KMS-11 (cell line): ENCODE data around the gene MTCH1.

Source experiments
- H2AFZ ChIP-seq: fragments of 200-600 bp; sonication (generic); 2 replicates; pipeline ENCODE4 v1.6.1; 2016; ENCODE audit warnings: antibody characterized with exemption, mixed run types, low read depth
- H3K27ac ChIP-seq: fragments of 200-600 bp; sonication (generic); 2 replicates; pipeline ENCODE4 v1.6.1; 2016; ENCODE audit warnings: mild to moderate bottlenecking, mixed run types
- H3K27me3 ChIP-seq: fragments of 200-600 bp; sonication (generic); 2 replicates; pipeline ENCODE4 v1.6.1; 2017; ENCODE audit warnings: mild to moderate bottlenecking, low read depth, mixed run types, moderate library complexity; ENCODE audit not compliant: insufficient read depth
- H3K36me3 ChIP-seq: fragments of 200-600 bp; sonication (generic); 2 replicates; pipeline ENCODE4 v1.6.1; 2017; ENCODE audit warnings: mild to moderate bottlenecking, mixed run types; ENCODE audit not compliant: insufficient read depth
- H3K4me1 ChIP-seq: fragments of 200-600 bp; sonication (generic); 2 replicates; pipeline ENCODE4 v1.6.1; 2016; ENCODE audit warnings: mild to moderate bottlenecking, low read depth, mixed run types; ENCODE audit not compliant: poor library complexity, severe bottlenecking
- H3K4me2 ChIP-seq: fragments of 200-600 bp; sonication (generic); 2 replicates; pipeline ENCODE4 v1.7.0; 2016; ENCODE audit warnings: mild to moderate bottlenecking, mixed run types
- H3K4me3 ChIP-seq: fragments of 200-600 bp; sonication (generic); IDR thresholded peaks from 2 replicates; pipeline ENCODE4 v1.6.1; 2017; ENCODE audit warnings: low read depth, low read length, mixed read lengths; ENCODE audit not compliant: insufficient read depth
- H3K79me2 ChIP-seq: fragments of 200-600 bp; sonication (generic); 2 replicates; pipeline ENCODE4 v1.6.1; 2016; ENCODE audit warnings: low read depth, mixed run types; ENCODE audit not compliant: insufficient read depth
- H3K9ac ChIP-seq: fragments of 200-600 bp; sonication (generic); 2 replicates; pipeline ENCODE4 v1.6.1; 2016; ENCODE audit warnings: mild to moderate bottlenecking, mixed run types
- H4K20me1 ChIP-seq: fragments of 200-600 bp; sonication (generic); 2 replicates; pipeline ENCODE4 v1.6.1; 2016; ENCODE audit warnings: mild to moderate bottlenecking, mixed run types; ENCODE audit not compliant: insufficient read depth
- TF ChIP-seq, protein P1 (sequence below): fragments of 200-600 bp; sonication (generic); conservative IDR thresholded peaks from 2 replicates; pipeline ENCODE4 v1.6.1; 2017; ENCODE audit warnings: low read depth, mild to moderate bottlenecking, antibody characterized with exemption, low read length, moderate library complexity, mixed read lengths

The MTCH1 gene

DNA sequence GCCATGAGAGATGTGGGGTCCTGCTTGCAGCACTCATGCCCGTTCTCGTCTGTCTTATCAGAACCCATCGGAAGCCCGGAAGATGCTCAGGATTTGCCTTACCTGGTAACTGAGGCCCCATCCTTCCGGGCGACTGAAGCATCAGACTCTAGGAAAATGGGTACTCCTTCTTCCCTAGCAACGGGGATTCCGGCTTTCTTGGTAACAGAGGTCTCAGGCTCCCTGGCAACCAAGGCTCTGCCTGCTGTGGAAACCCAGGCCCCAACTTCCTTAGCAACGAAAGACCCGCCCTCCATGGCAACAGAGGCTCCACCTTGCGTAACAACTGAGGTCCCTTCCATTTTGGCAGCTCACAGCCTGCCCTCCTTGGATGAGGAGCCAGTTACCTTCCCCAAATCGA, 23.1 kb downstream of the MTCH1 start:
- no peaks in the 10 kb centered on the region for H3K79me2 ChIP-seq
- H3K27ac ChIP-seq: no peak overlapping the region
- no peaks in the 10 kb centered on the region for H3K27me3 ChIP-seq
- H4K20me1 ChIP-seq: no peaks in the 10 kb centered on the region
- H2AFZ ChIP-seq: no peak overlapping the region
- peaks cover 6% of the 10 kb centered on the region for H3K4me1 ChIP-seq
- no peaks in the 10 kb centered on the region for H3K36me3 ChIP-seq
- no peak overlapping the region for H3K4me3 ChIP-seq
- H3K4me2 ChIP-seq: no peak overlapping the region
- H3K9ac ChIP-seq: no peak overlapping the region
- TF ChIP-seq, protein P1, sequence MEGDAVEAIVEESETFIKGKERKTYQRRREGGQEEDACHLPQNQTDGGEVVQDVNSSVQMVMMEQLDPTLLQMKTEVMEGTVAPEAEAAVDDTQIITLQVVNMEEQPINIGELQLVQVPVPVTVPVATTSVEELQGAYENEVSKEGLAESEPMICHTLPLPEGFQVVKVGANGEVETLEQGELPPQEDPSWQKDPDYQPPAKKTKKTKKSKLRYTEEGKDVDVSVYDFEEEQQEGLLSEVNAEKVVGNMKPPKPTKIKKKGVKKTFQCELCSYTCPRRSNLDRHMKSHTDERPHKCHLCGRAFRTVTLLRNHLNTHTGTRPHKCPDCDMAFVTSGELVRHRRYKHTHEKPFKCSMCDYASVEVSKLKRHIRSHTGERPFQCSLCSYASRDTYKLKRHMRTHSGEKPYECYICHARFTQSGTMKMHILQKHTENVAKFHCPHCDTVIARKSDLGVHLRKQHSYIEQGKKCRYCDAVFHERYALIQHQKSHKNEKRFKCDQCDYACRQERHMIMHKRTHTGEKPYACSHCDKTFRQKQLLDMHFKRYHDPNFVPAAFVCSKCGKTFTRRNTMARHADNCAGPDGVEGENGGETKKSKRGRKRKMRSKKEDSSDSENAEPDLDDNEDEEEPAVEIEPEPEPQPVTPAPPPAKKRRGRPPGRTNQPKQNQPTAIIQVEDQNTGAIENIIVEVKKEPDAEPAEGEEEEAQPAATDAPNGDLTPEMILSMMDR: no peak

DNA sequence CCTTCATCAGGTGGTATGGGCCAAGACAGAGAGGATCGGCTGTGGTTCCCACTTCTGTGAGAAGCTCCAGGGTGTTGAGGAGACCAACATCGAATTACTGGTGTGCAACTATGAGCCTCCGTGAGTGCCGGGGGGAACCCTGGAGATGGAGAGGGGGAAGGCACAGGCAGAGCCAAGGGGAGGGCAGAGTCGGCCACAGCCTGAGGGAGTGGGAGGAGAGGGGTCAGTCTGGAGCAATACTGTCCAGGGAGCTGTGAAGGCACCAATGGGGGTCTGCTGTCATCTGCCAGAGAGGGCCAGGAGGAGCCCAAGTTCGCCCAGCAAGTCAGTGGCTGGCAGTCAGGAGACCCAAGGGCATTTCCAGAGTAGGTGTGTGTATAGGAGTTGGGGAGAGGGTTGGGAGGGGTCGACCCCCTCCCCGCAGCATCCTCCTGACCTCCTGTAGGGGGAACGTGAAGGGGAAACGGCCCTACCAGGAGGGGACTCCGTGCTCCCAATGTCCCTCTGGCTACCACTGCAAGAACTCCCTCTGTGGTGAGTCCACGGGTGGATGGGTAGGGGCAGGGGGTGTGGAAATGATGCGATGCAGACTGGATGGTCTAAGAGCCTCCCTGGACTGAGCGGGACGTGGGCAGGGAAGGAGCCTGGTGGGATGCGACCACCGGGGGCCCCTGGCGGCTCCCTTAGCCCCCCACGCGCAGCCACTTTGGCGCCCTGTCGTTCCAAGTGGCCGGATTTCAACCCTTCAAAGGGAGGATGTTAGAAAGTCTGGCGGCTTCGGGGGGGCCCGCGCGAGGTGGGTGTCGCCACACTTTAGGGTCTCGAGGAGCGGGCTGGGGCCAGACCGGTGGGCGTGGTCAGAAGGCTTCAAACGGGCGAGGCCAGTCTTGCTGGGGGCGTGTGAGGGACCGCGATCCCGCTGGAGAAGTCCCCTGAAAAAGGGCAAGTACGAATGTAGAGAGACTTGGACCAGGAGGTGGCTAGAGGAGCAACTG, 24.3 kb downstream of the MTCH1 start:
- no peaks in the 10 kb centered on the region for H4K20me1 ChIP-seq
- no peak overlapping the region for H3K27ac ChIP-seq
- no peak overlapping the region for H3K9ac ChIP-seq
- H3K4me2 ChIP-seq: no peak overlapping the region
- no peak overlapping the region for H3K4me3 ChIP-seq
- H3K27me3 ChIP-seq: no peaks in the 10 kb centered on the region
- H2AFZ ChIP-seq: no peak overlapping the region
- H3K36me3 ChIP-seq: no peaks in the 10 kb centered on the region
- H3K4me1 ChIP-seq: peaks cover 6% of the 10 kb centered on the region
- TF ChIP-seq, protein P1: no peak
- H3K79me2 ChIP-seq: no peaks in the 10 kb centered on the region

GRCh38 chr6:36959555-36960250, 26.3 kb downstream of the MTCH1 start:
- no peak overlapping the region for H3K27ac ChIP-seq
- TF ChIP-seq, protein P1: no peak
- no peaks in the 10 kb centered on the region for H3K79me2 ChIP-seq
- no peak overlapping the region for H2AFZ ChIP-seq
- H3K4me1 ChIP-seq: peaks cover 6% of the 10 kb centered on the region
- H4K20me1 ChIP-seq: no peaks in the 10 kb centered on the region
- H3K9ac ChIP-seq: no peak overlapping the region
- no peak overlapping the region for H3K4me3 ChIP-seq
- H3K4me2 ChIP-seq: no peak overlapping the region
- no peaks in the 10 kb centered on the region for H3K27me3 ChIP-seq
- no peaks in the 10 kb centered on the region for H3K36me3 ChIP-seq

GRCh38 chr6:36958775-36959554, 27.0 kb downstream of the MTCH1 start:
- Histone ChIP-seq H3K9ac (no peak overlapping the region), H3K79me2 (no peaks in the 10 kb centered on the region), H2AFZ (no peak overlapping the region), H3K4me1 (peaks cover 4% of the 10 kb centered on the region), H3K36me3 (no peaks in the 10 kb centered on the region), H3K27me3 (no peaks in the 10 kb centered on the region), H3K27ac (no peak overlapping the region), H3K4me3 (no peak overlapping the region), H4K20me1 (no peaks in the 10 kb centered on the region), H3K4me2 (no peak overlapping the region)
- TF ChIP-seq, protein P1: no peak
